ENCODE results near the gene EFCAB13. TPM values are rescaled to one million over a fixed set of nuclear protein-coding genes. Genes with fewer than 3 reads are reported as not detected.
"Not testable (repeated sequence)": the region's sequence is repeated elsewhere in the genome, so short reads cannot be mapped to it uniquely, and the experiment has no call there.

The EFCAB13 gene
- total RNA-seq, 1 experiment from 2014 or later = not detected

GRCh38 chr17:47425887-47426635 lies 102.3 kb downstream of the EFCAB13 start:
- DNase-seq (ENCODE audit: low spot score) = not testable (repeated sequence)

- no peak for DNase-seq (ENCODE audit: low spot score)
Observed at GRCh38 chr17:47427985-47428384, 104.2 kb downstream of the EFCAB13 start.

GRCh38 chr17:47432240-47432639 lies 108.5 kb downstream of the EFCAB13 start:
- DNase-seq (ENCODE audit: low spot score) = not testable (repeated sequence)

GRCh38 chr17:47465165-47465564 lies 141.4 kb downstream of the EFCAB13 start:
- DNase-seq (ENCODE audit: low spot score) = no peak

GRCh38 chr17:47466976-47467375 lies 143.2 kb downstream of the EFCAB13 start:
- not testable (repeated sequence) for DNase-seq (ENCODE audit: low spot score)

- DNase-seq (ENCODE audit: low spot score) = no peak
Observed at GRCh38 chr17:47470836-47471235, 147.1 kb downstream of the EFCAB13 start.

- DNase-seq (ENCODE audit: low spot score) = not testable (repeated sequence)
Observed at GRCh38 chr17:47472073-47472472, 148.3 kb downstream of the EFCAB13 start.

Other genes with a start within 250 kb of the EFCAB13 start
- 93.1 and 120 TPM in 2 replicates for gene CDC27, start 134.7 kb upstream of the EFCAB13 start, total RNA-seq (2014; rRNA removed; shearing (Covaris generic))
- not detected in 2 replicates for gene MYL4, start 114.6 kb upstream of the EFCAB13 start, total RNA-seq (2014; rRNA removed; shearing (Covaris generic))
- not detected in 2 replicates for gene ITGB3, start 70.1 kb upstream of the EFCAB13 start, total RNA-seq (2014; rRNA removed; shearing (Covaris generic))
- 45.7 and 50.3 TPM in 2 replicates for gene NPEPPS, start 207.2 kb downstream of the EFCAB13 start, total RNA-seq (2014; rRNA removed; shearing (Covaris generic))